ENCODE measurements around the gene ZFP69B.

The ZFP69B gene

DNA sequence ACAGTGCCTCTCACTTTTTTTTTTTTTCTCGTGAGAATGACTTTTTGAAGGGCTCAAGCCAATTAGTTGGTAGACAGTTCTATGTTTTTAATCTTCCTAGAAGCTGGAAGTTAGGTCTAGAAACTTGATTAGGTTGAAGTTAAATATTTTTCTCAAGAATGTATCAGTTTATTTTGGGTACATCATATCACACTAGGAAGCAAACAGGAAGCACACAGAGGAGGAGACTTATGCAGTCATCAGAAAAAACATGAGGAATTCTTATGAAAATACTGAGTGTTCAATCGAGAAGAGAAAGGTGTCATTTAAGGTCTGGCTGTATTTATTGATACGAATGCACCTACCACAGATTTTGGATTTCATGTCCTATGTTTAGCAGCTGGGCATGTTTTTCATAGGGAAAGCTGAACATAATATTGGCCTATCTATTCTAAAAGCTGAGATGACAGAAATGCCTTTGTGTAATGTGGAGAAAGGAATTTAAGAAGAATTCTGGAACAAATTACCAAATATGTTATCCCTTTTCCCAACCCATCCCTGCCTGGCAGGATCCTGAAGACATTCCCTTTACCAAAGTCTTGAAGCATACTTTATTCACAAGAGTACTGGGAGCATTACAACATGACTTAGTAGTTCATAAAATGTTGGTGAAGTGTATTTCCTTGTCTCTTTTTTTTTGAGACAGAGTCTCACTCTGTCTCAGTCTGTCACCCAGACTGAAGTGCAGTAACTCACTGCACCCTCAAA lies 17.5 kb upstream of the ZFP69B start:
- no peak overlapping the region for H3K4me3 ChIP-seq (ENCODE audit: low read depth, low read length)
- H3K4me1 ChIP-seq = no peaks in the 10 kb centered on the region
- H3K36me3 ChIP-seq (ENCODE audit: control insufficient read depth, insufficient read depth, low read length) = no peaks in the 10 kb centered on the region
- no peak overlapping the region for H3K9ac ChIP-seq
- H3K27ac ChIP-seq = no peak overlapping the region
- no peaks in the 10 kb centered on the region for H3K79me2 ChIP-seq
- H3K4me2 ChIP-seq (ENCODE audit: low read length) = no peak overlapping the region
- no peak overlapping the region for H2AFZ ChIP-seq
- no peaks in the 10 kb centered on the region for H3K9me3 ChIP-seq (ENCODE audit: control insufficient read depth, low read length)
- no peaks in the 10 kb centered on the region for H3K27me3 ChIP-seq (ENCODE audit: control insufficient read depth, insufficient read depth, low read length)
- TF ChIP-seq, protein P1, sequence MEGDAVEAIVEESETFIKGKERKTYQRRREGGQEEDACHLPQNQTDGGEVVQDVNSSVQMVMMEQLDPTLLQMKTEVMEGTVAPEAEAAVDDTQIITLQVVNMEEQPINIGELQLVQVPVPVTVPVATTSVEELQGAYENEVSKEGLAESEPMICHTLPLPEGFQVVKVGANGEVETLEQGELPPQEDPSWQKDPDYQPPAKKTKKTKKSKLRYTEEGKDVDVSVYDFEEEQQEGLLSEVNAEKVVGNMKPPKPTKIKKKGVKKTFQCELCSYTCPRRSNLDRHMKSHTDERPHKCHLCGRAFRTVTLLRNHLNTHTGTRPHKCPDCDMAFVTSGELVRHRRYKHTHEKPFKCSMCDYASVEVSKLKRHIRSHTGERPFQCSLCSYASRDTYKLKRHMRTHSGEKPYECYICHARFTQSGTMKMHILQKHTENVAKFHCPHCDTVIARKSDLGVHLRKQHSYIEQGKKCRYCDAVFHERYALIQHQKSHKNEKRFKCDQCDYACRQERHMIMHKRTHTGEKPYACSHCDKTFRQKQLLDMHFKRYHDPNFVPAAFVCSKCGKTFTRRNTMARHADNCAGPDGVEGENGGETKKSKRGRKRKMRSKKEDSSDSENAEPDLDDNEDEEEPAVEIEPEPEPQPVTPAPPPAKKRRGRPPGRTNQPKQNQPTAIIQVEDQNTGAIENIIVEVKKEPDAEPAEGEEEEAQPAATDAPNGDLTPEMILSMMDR (IDR thresholded peaks at IDR 0.05) = no peak

DNA sequence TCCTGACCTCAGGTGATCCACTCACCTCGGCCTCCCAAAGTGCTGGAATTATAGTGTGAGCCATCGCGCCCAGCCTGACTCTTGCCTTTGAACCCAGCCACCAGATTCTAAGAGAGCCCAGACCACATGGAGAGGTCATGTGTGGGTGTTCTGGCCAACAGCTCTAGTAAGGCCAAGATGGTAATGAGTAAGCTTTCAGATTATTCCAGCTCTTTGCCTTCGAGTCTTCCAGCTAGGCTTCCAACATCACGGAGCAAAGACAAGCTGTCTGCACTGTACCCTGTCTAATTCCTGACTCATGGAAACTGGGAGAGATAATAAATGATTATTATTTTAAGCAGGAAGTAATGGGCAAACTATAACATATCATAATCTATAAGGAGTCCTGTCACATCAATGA lies 14.8 kb upstream of the ZFP69B start:
- no peak overlapping the region for H3K27ac ChIP-seq
- H2AFZ ChIP-seq = no peak overlapping the region
- no peaks in the 10 kb centered on the region for H3K27me3 ChIP-seq (ENCODE audit: control insufficient read depth, insufficient read depth, low read length)
- H3K4me1 ChIP-seq = no peaks in the 10 kb centered on the region
- H3K9me3 ChIP-seq (ENCODE audit: control insufficient read depth, low read length) = no peaks in the 10 kb centered on the region
- no peak overlapping the region for H3K4me3 ChIP-seq (ENCODE audit: low read depth, low read length)
- TF ChIP-seq, protein P1 (IDR thresholded peaks at IDR 0.05) = no peak
- H3K36me3 ChIP-seq (ENCODE audit: control insufficient read depth, insufficient read depth, low read length) = no peaks in the 10 kb centered on the region
- H3K4me2 ChIP-seq (ENCODE audit: low read length) = no peak overlapping the region
- no peaks in the 10 kb centered on the region for H3K79me2 ChIP-seq
- H3K9ac ChIP-seq = no peak overlapping the region

DNA sequence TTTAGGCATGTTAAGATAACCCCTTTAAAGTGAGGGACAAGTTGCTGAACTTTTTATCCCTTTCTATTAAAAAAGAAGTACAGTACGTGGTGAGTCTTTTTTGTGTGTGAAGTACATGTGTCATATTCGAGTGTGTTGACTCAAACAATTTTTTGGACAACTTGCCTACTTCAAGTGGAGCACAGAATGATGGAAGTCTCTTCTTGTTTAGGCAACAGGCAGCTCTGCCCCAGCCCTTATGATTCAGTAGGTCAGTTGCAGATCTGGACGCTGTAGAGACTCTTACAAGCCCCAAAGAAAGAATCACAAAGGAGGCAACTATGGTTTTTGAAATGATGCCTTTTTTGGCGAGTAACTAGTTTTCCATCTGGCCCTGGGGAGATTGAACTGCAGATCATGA lies 14.4 kb upstream of the ZFP69B start:
- H2AFZ ChIP-seq = no peak overlapping the region
- H3K9me3 ChIP-seq (ENCODE audit: control insufficient read depth, low read length) = no peaks in the 10 kb centered on the region
- H3K4me2 ChIP-seq (ENCODE audit: low read length) = no peak overlapping the region
- no peak overlapping the region for H3K9ac ChIP-seq
- TF ChIP-seq, protein P1 (IDR thresholded peaks at IDR 0.05) = no peak
- no peak overlapping the region for H3K27ac ChIP-seq
- no peaks in the 10 kb centered on the region for H3K27me3 ChIP-seq (ENCODE audit: control insufficient read depth, insufficient read depth, low read length)
- H3K4me3 ChIP-seq (ENCODE audit: low read depth, low read length) = no peak overlapping the region
- no peaks in the 10 kb centered on the region for H3K4me1 ChIP-seq
- no peaks in the 10 kb centered on the region for H3K36me3 ChIP-seq (ENCODE audit: control insufficient read depth, insufficient read depth, low read length)
- no peaks in the 10 kb centered on the region for H3K79me2 ChIP-seq

DNA sequence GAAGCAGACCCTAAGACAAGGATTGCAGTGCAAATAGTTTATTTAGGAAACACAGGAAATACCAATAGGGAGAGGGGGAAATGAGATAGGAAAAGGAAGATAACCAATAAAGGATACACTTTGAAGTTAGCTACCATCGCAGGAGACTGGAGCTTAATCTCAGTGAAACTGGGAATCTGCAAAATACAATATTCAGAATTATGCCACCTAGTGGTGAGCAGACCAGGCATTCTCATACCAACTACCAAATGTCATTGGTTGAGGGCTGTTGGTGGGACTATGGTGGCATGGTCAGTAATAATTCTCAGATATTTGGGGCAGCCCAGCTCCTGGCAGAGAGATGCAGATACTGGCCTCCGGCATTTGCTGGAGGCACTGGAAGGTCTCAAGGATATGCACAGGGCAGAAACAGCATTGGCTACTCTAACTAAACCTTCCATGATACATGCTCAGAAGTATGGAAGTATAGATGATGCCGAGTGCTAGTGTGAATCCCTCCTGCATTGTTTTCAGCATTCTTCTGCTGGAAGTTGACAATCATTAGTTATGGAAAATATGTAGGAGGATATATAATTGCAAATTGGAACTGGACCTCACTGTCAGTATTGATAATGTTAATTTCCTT lies 11.8 kb upstream of the ZFP69B start:
- TF ChIP-seq, protein P1 (IDR thresholded peaks at IDR 0.05) = peak; percentile 36
- Histone ChIP-seq H3K27me3 (ENCODE audit: control insufficient read depth, insufficient read depth, low read length) (no peaks in the 10 kb centered on the region), H3K4me1 (no peaks in the 10 kb centered on the region), H3K4me3 (ENCODE audit: low read depth, low read length) (no peak overlapping the region), H3K36me3 (ENCODE audit: control insufficient read depth, insufficient read depth, low read length) (no peaks in the 10 kb centered on the region), H3K9me3 (ENCODE audit: control insufficient read depth, low read length) (no peaks in the 10 kb centered on the region), H3K79me2 (no peaks in the 10 kb centered on the region), H3K9ac (no peak overlapping the region), H3K27ac (no peak overlapping the region), H2AFZ (no peak overlapping the region), H3K4me2 (ENCODE audit: low read length) (no peak overlapping the region)

DNA sequence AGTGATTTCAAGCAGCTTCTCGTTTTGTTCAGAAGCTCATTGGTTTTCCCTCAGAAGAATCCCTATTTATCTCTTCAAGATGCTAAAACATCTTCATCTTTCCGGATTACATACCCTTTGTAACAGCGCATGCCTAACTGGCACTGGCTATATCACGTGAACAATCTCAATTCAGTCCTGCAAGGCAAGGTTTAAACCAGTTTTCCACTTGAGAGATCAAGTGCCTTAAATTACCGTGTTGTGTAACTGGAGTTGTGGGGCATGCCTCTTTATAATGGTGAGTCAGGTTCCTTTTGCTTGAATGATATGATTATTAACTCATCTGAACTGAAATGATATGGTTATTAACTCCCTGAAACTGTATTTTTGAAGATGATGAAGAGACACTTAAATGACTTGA lies 11.0 kb upstream of the ZFP69B start:
- Histone ChIP-seq H3K9ac (no peak overlapping the region), H3K4me2 (ENCODE audit: low read length) (no peak overlapping the region), H3K79me2 (no peaks in the 10 kb centered on the region), H3K27ac (no peak overlapping the region), H3K36me3 (ENCODE audit: control insufficient read depth, insufficient read depth, low read length) (no peaks in the 10 kb centered on the region), H3K4me1 (no peaks in the 10 kb centered on the region), H3K4me3 (ENCODE audit: low read depth, low read length) (no peak overlapping the region), H3K9me3 (ENCODE audit: control insufficient read depth, low read length) (no peaks in the 10 kb centered on the region), H3K27me3 (ENCODE audit: control insufficient read depth, insufficient read depth, low read length) (no peaks in the 10 kb centered on the region), H2AFZ (no peak overlapping the region)
- TF ChIP-seq, protein P1 (IDR thresholded peaks at IDR 0.05) = no peak
